Measurements from ENCODE around the gene IRF4.

The IRF4 gene

GRCh38 chr6:381742-382461 lies 9.7 kb upstream of the IRF4 start:
- no peak for DNase-seq (ENCODE audit: low spot score)

GRCh38 chr6:382883-383810 lies 8.4 kb upstream of the IRF4 start:
- DNase-seq (ENCODE audit: low spot score): no peak

- no peak for DNase-seq (ENCODE audit: low spot score)
Measured at GRCh38 chr6:383856-384255, 7.7 kb upstream of the IRF4 start.

GRCh38 chr6:384898-385297 lies 6.7 kb upstream of the IRF4 start:
- no peak for DNase-seq (ENCODE audit: low spot score)

- no peak for DNase-seq (ENCODE audit: low spot score)
Measured at GRCh38 chr6:385614-386013, 5.9 kb upstream of the IRF4 start.

- DNase-seq (ENCODE audit: low spot score): no peak
Measured at GRCh38 chr6:386688-387266, 4.8 kb upstream of the IRF4 start.

GRCh38 chr6:387293-387741 lies 4.2 kb upstream of the IRF4 start:
- DNase-seq (ENCODE audit: low spot score): no peak

- DNase-seq (ENCODE audit: low spot score): no peak
Measured at GRCh38 chr6:388202-388903, 3.2 kb upstream of the IRF4 start.

GRCh38 chr6:389143-389542 lies 2.4 kb upstream of the IRF4 start:
- DNase-seq (ENCODE audit: low spot score): no peak

GRCh38 chr6:389622-390021 lies 1.9 kb upstream of the IRF4 start:
- DNase-seq (ENCODE audit: low spot score): no peak

GRCh38 chr6:390914-391558 lies 516 bp upstream of the IRF4 start:
- DNase-seq (ENCODE audit: low spot score): no peak

GRCh38 chr6:392441-393390 lies 1.2 kb downstream of the IRF4 start:
- DNase-seq (ENCODE audit: low spot score): peak; percentile 27

- no peak for DNase-seq (ENCODE audit: low spot score)
Measured at GRCh38 chr6:393391-394221, 2.1 kb downstream of the IRF4 start.

GRCh38 chr6:394641-395289 lies 3.2 kb downstream of the IRF4 start:
- no peak for DNase-seq (ENCODE audit: low spot score)

- DNase-seq (ENCODE audit: low spot score): no peak
Measured at GRCh38 chr6:395432-396125, 4.0 kb downstream of the IRF4 start.

GRCh38 chr6:396126-396520 lies 4.6 kb downstream of the IRF4 start:
- no peak for DNase-seq (ENCODE audit: low spot score)

- no peak for DNase-seq (ENCODE audit: low spot score)
Measured at GRCh38 chr6:397056-397455, 5.5 kb downstream of the IRF4 start.

- DNase-seq (ENCODE audit: low spot score): no peak
Measured at GRCh38 chr6:397604-398003, 6.1 kb downstream of the IRF4 start.

- DNase-seq (ENCODE audit: low spot score): no peak
Measured at GRCh38 chr6:398065-398464, 6.5 kb downstream of the IRF4 start.

All from GM03348 (cell line).